Ramos (cell line): ENCODE results near the gene PCDHGB4.
"Not testable (repeated sequence)": the region's sequence is repeated elsewhere in the genome, so short reads cannot be mapped to it uniquely, and the experiment has no call there.

Experiments used
- in situ Hi-C: fragments of 300-500 bp; cut with MboI; formaldehyde crosslinking; loops from one replicate; pipeline ENCODE4 v1.14.3; 2022; ENCODE audit warnings: low sequenced_read_pairs; ENCODE audit not compliant: unreplicated experiment

PCDHGB4 gene

GRCh38 chr5:141366016-141366896, 21.2 kb upstream of the PCDHGB4 start:
- in situ Hi-C loops = no loop called here

GRCh38 chr5:141369994-141370848, 17.3 kb upstream of the PCDHGB4 start, which contains the start of gene PCDHGB3:
Gene PCDHGB3, plus strand, starts transcription at chr5:141370242. Its CDS starts 153 bp downstream, at chr5:141370395.
- in situ Hi-C loops = no loop called here

GRCh38 chr5:141371572-141372475, 15.7 kb upstream of the PCDHGB4 start:
- in situ Hi-C loops = no loop called here

- in situ Hi-C loops = no loop called here
Observed at GRCh38 chr5:141373673-141374317, 13.7 kb upstream of the PCDHGB4 start, which contains the start of gene PCDHGA6. Gene PCDHGA6, plus strand, starts transcription at chr5:141373891. Its CDS starts 193 bp downstream, at chr5:141374084.

GRCh38 chr5:141374627-141375026, 12.9 kb upstream of the PCDHGB4 start:
- in situ Hi-C loops = no loop called here

GRCh38 chr5:141375444-141376155, 11.9 kb upstream of the PCDHGB4 start:
- in situ Hi-C loops = not testable (repeated sequence)

GRCh38 chr5:141382469-141383294, 4.8 kb upstream of the PCDHGB4 start, which contains the start of gene PCDHGA7:
Gene PCDHGA7, plus strand, starts transcription at chr5:141382742. Its CDS starts 158 bp downstream, at chr5:141382900.
- in situ Hi-C loops = no loop called here

- in situ Hi-C loops = no loop called here
Observed at GRCh38 chr5:141383345-141383744, 4.2 kb upstream of the PCDHGB4 start.

GRCh38 chr5:141384471-141385267, 2.8 kb upstream of the PCDHGB4 start:
- in situ Hi-C loops = no loop called here

GRCh38 chr5:141388661-141389060, 1.2 kb downstream of the PCDHGB4 start:
- in situ Hi-C loops = no loop called here

- in situ Hi-C loops = no loop called here
Observed at GRCh38 chr5:141389153-141390042, 1.9 kb downstream of the PCDHGB4 start.

- in situ Hi-C loops = no loop called here
Observed at GRCh38 chr5:141392429-141393198, 5.1 kb downstream of the PCDHGB4 start, which contains the start of gene PCDHGA8. Gene PCDHGA8, plus strand, starts transcription at chr5:141392633. Its CDS starts 181 bp downstream, at chr5:141392814.

- in situ Hi-C loops = no loop called here
Observed at GRCh38 chr5:141393267-141393666, 5.8 kb downstream of the PCDHGB4 start.

GRCh38 chr5:141394401-141395187, 7.1 kb downstream of the PCDHGB4 start:
- in situ Hi-C loops = not testable (repeated sequence)
